ENCODE results near the gene SORBS1.

DNA sequence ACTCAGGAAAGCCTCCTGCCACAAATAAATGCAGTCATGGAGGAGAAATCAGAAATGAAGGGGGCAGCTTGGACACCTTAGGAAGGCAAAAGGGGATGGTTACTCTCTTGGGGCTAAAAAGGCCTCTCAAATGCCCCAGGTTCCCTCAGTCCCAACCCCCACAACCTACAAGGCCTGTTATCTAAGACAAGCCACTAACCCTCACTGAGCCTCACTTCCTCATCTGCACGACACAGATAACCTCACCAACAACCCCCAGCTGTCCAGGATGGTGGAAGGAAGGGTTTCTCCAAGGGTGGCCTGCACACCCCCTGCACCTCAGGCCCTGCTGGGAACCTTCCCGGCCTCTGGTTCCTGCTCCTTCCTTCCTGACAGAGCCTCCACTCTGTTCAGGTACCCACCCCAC, 29.2 kb downstream of the SORBS1 start:
- TF ChIP-seq, protein P1, sequence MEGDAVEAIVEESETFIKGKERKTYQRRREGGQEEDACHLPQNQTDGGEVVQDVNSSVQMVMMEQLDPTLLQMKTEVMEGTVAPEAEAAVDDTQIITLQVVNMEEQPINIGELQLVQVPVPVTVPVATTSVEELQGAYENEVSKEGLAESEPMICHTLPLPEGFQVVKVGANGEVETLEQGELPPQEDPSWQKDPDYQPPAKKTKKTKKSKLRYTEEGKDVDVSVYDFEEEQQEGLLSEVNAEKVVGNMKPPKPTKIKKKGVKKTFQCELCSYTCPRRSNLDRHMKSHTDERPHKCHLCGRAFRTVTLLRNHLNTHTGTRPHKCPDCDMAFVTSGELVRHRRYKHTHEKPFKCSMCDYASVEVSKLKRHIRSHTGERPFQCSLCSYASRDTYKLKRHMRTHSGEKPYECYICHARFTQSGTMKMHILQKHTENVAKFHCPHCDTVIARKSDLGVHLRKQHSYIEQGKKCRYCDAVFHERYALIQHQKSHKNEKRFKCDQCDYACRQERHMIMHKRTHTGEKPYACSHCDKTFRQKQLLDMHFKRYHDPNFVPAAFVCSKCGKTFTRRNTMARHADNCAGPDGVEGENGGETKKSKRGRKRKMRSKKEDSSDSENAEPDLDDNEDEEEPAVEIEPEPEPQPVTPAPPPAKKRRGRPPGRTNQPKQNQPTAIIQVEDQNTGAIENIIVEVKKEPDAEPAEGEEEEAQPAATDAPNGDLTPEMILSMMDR (IDR thresholded peaks at IDR 0.05), result no peak
- TF ChIP-seq POLR2A (IDR thresholded peaks at IDR 0.05), result no peak
- TF ChIP-seq POLR2AphosphoS5 (IDR thresholded peaks at IDR 0.05), result no peak
- TF ChIP-seq EP300 (IDR thresholded peaks at IDR 0.05; ENCODE audit: low read depth), result no peak
